T-helper 17 cell (primary cell): ENCODE results near the gene ADTRP. TPM values are rescaled to one million over a fixed set of nuclear protein-coding genes. Genes with fewer than 3 reads are reported as not detected.
"Not testable (repeated sequence)": the region's sequence is repeated elsewhere in the genome, so short reads cannot be mapped to it uniquely, and the experiment has no call there.

Experiments
- ATAC-seq: fragments of 150-1000 bp; cut with Tn5 transposase; 2 replicates; pipeline ENCODE4 v1.10.0; 2021; ENCODE audit warnings: mild to moderate bottlenecking, moderate library complexity
- DNase-seq, 3 donors: peaks; one replicate each; pipeline versions ENCODE4 v3.0.0 to v3.0.0-alpha.2; 2020 to 2021
- H3K9me3 ChIP-seq: one replicate; pipeline ENCODE4 v1.7.0; 2013; ENCODE audit warnings: low read length, mild to moderate bottlenecking; ENCODE audit not compliant: control insufficient read depth, poor library complexity, severe bottlenecking
- H3K27ac Mint-ChIP-seq: one replicate; pipeline ENCODE4 v1.8.0; 2022; ENCODE audit warnings: mild to moderate bottlenecking, moderate library complexity, mixed read lengths
- H3K27me3 Mint-ChIP-seq: one replicate; pipeline ENCODE4 v1.8.0; 2022; ENCODE audit warnings: mixed read lengths
- H3K36me3 Mint-ChIP-seq: one replicate; pipeline ENCODE4 v1.8.0; 2022; ENCODE audit warnings: low read depth, mixed read lengths
- H3K4me1 Mint-ChIP-seq: one replicate; pipeline ENCODE4 v1.8.0; 2022; ENCODE audit warnings: mild to moderate bottlenecking, mixed read lengths
- H3K4me3 Mint-ChIP-seq: one replicate; pipeline ENCODE4 v1.8.0; 2022; ENCODE audit warnings: mild to moderate bottlenecking, moderate library complexity, mixed read lengths
- total RNA-seq, 4 donors: library from RNA in 2 of 4; stranded (reverse) in 2 of 4; gene quantifications; one replicate each; pipeline ENCODE4 v1.2.3 and lab custom pipeline; 2022 to 2026

ADTRP gene
- total RNA-seq, 2 donors from 2014 or later = 24.6 to 43.4 TPM

DNA sequence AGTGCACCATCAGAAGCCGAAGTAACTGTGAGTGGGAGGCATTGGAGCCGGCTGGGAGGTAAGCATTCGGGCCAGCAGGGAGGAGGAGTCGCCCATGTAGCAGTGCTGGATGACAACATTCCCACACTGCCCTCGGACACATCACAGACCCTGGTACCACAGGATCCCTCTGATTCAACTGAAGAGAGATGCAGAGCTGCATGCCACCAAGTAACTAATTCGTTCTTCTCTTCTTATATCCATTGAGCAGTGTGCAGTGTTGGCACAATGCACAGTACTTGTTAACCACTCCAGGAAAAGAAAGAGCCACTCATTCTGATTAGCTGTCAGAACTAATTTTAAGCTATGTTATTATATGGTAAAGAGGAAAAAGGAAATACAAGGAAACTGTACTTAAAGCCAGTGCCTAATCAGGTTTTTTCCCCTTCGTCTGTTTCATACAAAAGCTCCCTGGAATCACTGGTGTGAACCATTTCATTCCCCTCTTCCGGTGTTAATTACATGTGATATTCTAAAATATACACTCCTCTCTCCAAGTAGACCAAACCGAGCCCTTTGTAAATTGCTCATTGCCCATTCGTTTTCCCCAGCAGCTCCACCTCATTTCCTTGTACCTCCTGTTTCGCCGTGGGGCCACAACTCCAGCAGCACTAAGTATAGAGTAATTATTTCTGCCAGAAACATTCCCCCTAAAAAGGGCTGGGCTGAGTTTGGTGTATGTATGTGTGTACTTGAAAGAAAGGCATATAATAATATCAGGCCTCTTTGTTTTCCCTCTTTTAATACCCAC lies 32.4 kb upstream of the ADTRP start:
- Mint-ChIP-seq H3K4me3 (no peak overlapping the region), H3K4me1 (peaks cover 9% of the 10 kb centered on the region), H3K27me3 (peaks cover 11% of the 10 kb centered on the region), H3K36me3 (no peaks in the 10 kb centered on the region), H3K27ac (no peak overlapping the region)
- H3K9me3 ChIP-seq = no peaks in the 10 kb centered on the region
- DNase-seq = no peak
- ATAC-seq = no peak

DNA sequence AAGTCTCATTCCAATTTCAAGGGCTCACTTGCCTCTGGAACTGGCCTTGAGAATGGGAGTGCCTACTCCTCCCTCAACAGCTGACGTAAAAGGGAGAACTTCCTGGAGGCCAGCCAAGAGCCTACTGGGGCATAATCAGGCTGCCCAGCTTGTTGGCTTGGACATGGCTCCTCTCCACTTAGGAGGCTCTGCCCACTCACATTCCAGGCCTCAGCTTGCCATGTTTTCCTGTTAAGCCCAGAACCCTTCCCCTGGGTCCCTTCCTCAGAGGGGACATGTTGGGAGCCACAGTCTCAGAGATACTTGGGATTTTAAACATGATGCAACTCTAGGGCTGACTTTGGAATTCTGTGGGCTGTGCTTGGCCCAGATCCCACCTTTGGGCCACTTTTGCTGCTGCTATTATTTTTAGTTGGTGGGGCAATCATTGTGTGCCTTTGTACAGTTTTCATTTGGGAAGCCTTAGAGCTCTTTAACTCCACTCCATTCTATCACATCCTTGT lies 31.5 kb upstream of the ADTRP start:
- DNase-seq (no peak), ATAC-seq (no peak)
- H3K27ac Mint-ChIP-seq = no peak overlapping the region
- H3K9me3 ChIP-seq = no peaks in the 10 kb centered on the region
- no peak overlapping the region for H3K4me3 Mint-ChIP-seq
- peaks cover 19% of the 10 kb centered on the region for H3K27me3 Mint-ChIP-seq
- H3K4me1 Mint-ChIP-seq = peaks cover 9% of the 10 kb centered on the region
- H3K36me3 Mint-ChIP-seq = no peaks in the 10 kb centered on the region

DNA sequence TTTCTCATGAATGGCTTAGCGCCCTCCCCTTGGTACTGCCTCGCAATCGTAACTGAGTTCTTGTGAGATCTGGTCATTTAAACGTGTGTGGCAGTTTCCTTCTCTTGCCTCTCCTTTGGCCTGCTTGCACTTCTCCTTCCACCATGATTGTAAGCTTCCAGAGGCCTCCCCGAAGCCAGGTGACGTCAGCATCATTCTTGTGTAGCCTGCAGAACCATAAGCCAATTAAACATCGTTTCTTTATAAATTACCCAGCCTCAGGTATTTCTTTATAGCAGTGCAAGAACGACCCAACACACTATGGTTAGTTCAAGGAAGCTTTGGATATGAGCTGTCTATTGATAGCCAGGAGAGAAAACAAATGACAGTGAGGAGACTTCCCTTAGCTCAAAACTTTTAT lies 29.5 kb upstream of the ADTRP start:
- ATAC-seq (no peak), DNase-seq (no peak)
- H3K9me3 ChIP-seq = no peaks in the 10 kb centered on the region
- Mint-ChIP-seq H3K27me3 (peaks cover 28% of the 10 kb centered on the region), H3K27ac (no peak overlapping the region), H3K4me1 (peaks cover 9% of the 10 kb centered on the region), H3K36me3 (no peaks in the 10 kb centered on the region), H3K4me3 (no peak overlapping the region)

DNA sequence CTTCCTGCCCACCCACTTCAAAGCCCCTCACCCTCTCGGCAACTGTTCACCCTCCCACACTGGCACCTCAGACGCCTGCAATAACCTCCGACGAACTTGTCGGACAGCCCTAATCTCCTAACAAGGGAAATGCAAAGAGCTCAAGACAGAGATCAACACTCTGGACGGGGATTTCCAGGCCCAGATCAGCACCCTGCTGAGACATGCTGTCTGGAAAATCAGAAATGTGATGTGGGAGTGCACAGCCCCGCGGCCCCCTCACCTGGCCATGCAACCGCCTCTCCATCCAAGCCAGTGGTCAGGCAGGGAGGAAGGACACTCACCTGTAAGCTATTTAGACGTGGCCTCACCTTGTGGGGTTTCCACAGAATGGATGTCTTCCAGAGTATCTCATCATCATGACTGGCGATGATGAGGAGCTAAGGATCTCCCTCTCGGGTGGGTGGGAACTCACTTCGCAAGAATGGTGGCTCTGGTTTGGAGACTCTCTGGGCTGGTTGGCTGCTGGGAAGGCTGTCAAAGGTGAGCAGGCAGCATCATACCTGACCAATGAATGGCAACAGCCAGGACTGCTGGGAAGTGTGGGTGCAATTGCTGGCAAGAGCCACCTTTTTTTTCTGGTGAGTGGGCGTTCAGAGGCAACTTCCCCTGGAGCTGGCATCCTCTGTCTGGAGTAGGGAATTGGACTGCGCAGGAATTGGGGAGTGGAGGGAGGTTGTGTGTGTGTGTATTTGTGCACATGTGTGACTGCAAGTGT lies 28.1 kb upstream of the ADTRP start:
- ATAC-seq (peak; percentile 84), DNase-seq (no peak)
- no peaks in the 10 kb centered on the region for H3K9me3 ChIP-seq
- H3K4me3 Mint-ChIP-seq = peak overlapping the region; percentile 50
- peak overlapping the region; percentile 37 for H3K27ac Mint-ChIP-seq
- peaks cover 28% of the 10 kb centered on the region for H3K27me3 Mint-ChIP-seq
- peaks cover 7% of the 10 kb centered on the region for H3K4me1 Mint-ChIP-seq
- no peaks in the 10 kb centered on the region for H3K36me3 Mint-ChIP-seq

DNA sequence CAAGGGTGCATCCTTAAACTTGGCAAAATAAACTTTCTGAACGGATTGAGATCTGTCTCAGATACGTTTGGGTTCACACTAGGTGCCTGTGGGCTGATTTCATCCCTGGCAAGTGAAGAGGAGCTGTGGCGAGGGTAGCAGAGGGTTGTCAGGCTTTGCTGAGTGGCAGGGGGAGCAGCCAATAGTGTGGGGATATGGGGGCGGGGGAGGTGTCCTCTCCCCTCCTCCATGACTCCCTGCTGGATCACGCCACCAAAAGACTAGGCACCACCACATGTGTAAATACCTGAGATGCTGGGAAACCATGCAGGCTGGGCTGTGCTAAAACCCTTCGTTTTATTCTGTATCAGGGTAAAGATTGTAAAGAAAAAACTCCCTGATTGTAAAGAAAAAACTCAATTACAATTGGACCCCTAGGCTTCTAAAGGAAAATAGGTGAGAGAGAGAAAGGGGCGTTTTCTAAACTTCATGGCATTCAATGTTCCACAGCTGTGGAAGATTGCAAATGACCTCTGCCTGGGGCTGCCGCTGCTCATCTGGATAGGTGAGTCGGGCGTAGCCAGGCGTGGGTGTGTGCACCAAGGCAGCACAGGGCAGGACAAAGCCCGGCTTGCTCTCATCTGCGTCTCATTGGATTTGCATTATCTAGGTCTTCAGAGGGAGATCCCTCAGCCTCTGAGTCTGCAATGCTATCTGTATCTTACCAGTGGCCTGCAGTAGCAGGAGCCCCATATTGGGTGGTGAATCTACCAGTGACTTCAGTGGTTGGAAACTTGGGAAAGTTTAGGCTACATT lies 26.9 kb upstream of the ADTRP start:
- H3K36me3 Mint-ChIP-seq = no peaks in the 10 kb centered on the region
- DNase-seq (no peak), ATAC-seq (no peak)
- H3K4me3 Mint-ChIP-seq = no peak overlapping the region
- H3K9me3 ChIP-seq = no peaks in the 10 kb centered on the region
- peaks cover 7% of the 10 kb centered on the region for H3K4me1 Mint-ChIP-seq
- H3K27ac Mint-ChIP-seq = peak overlapping the region; percentile 37
- peaks cover 28% of the 10 kb centered on the region for H3K27me3 Mint-ChIP-seq

DNA sequence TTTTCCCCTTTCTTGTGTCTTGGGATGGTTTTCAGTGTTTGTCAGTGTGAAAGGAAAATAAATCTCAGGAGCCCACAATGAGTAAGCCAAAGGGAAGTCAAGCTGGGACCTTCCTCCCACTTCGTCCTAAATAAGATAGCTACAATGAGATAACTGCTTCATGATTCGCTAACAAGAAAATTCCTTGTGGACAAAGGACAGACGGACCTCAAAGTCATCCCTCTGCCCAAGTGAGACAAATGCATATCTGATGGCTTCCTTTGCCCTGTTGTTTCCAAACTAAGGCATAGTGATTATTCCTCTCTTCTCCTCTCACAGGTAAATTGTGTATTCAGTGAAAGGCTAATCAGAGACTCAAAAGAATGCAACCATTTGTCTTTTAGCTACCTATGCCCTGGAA lies 26.1 kb upstream of the ADTRP start:
- no peak for ATAC-seq
- peaks cover 7% of the 10 kb centered on the region for H3K4me1 Mint-ChIP-seq
- H3K27ac Mint-ChIP-seq = no peak overlapping the region
- no peak for DNase-seq
- no peaks in the 10 kb centered on the region for H3K9me3 ChIP-seq
- no peak overlapping the region for H3K4me3 Mint-ChIP-seq
- H3K36me3 Mint-ChIP-seq = no peaks in the 10 kb centered on the region
- peaks cover 28% of the 10 kb centered on the region for H3K27me3 Mint-ChIP-seq

DNA sequence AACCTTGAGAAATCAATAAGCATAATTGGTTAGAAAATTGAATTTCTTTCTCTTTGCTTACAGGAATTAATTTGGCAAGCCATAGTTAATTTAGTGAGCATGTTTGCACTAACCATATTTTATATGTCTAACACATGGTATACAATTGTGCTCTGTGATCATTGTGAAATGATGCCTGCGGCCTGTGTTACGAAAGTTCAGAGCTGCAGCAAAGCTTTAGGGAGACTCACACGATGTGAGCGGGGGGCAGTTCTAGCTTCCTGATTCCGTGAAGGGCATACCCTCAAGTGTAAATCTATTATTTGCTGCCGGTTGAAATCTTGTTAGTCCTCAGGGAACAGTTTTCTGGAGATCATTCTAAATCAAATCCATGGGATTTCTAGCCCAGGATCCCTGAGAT lies 25.5 kb upstream of the ADTRP start:
- no peaks in the 10 kb centered on the region for H3K9me3 ChIP-seq
- Mint-ChIP-seq H3K27me3 (peaks cover 28% of the 10 kb centered on the region), H3K27ac (no peak overlapping the region), H3K4me1 (peaks cover 7% of the 10 kb centered on the region), H3K36me3 (no peaks in the 10 kb centered on the region), H3K4me3 (no peak overlapping the region)
- no peak for ATAC-seq
- DNase-seq = no peak

DNA sequence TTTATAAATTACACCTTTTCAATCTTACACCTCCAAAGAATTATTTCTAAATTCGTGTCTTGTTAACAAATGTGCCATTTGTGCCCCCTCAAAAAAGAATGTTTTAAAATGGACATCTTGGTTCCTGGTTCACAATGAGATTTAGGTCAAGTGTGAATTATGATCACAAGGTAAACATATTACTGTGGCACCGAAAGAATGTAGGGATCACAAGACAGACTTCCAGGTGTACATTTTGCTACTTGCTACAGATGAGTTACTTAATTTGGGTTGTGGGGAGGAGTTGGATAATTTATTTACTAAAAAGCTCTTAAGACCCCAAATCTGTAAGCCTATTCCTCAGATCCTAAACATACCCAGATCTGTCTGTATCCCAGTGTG lies 25.0 kb upstream of the ADTRP start:
- Mint-ChIP-seq H3K27ac (no peak overlapping the region), H3K4me3 (no peak overlapping the region), H3K4me1 (peaks cover 7% of the 10 kb centered on the region), H3K27me3 (peaks cover 28% of the 10 kb centered on the region), H3K36me3 (no peaks in the 10 kb centered on the region)
- H3K9me3 ChIP-seq = no peaks in the 10 kb centered on the region
- ATAC-seq = no peak
- DNase-seq = no peak

DNA sequence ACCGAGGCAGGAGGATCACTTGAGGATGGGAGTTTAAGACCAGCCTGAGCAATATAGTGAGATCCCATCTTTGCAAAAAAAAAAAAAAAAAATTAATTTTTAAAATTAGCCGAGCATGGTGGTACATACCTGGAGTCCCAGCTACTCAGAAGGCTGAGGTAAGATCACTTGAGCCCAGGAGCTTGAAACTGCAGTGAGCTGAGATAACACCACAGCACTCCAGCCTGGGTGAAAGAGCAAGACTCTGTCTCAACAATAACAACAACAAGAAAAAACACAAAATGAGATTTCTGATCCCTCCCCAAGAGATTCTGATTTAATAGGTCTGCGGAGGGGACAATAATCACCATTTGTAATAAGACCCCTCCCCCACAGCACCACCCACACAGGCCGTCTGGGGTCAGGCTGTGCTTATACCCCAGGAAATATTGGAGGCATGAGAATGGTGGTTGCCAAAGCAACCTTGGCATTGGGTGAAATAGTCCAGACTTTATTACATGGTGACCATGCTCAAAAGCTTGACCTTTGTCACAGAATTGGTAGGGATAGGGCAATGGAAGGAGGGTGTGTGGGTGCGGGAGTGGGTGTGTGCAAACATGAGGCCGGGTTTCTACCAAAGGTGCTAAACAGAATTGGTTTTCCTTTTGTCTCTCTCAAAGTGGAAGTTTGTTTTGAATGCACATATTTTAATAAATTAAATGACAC lies 24.4 kb upstream of the ADTRP start:
- peaks cover 7% of the 10 kb centered on the region for H3K4me1 Mint-ChIP-seq
- no peak for DNase-seq
- H3K9me3 ChIP-seq = no peaks in the 10 kb centered on the region
- peaks cover 28% of the 10 kb centered on the region for H3K27me3 Mint-ChIP-seq
- no peak overlapping the region for H3K27ac Mint-ChIP-seq
- no peaks in the 10 kb centered on the region for H3K36me3 Mint-ChIP-seq
- no peak for ATAC-seq
- H3K4me3 Mint-ChIP-seq = no peak overlapping the region

DNA sequence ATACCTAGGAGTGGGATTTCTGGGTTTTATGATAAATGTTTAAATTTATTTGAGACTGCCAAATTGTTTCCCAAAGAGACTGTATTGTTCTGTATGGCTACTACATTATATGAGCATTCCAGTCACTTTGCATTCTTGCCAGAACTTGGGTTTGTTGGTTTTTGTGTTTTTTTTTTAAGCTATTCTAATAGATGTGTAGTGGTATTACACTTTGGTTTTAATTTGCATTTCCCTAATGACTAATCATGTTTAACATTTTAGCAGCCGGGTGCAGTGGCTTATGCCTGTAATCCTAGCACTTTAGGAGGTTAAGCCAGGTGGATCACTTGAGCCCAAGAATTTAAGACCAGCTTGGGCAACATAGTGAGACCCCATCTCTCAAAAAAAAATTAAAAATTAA lies 21.9 kb upstream of the ADTRP start:
- H3K9me3 ChIP-seq, H3K4me1 Mint-ChIP-seq, H3K27ac Mint-ChIP-seq, ATAC-seq, H3K36me3 Mint-ChIP-seq, DNase-seq, H3K4me3 Mint-ChIP-seq: not testable (repeated sequence)
- peaks cover 13% of the 10 kb centered on the region for H3K27me3 Mint-ChIP-seq

DNA sequence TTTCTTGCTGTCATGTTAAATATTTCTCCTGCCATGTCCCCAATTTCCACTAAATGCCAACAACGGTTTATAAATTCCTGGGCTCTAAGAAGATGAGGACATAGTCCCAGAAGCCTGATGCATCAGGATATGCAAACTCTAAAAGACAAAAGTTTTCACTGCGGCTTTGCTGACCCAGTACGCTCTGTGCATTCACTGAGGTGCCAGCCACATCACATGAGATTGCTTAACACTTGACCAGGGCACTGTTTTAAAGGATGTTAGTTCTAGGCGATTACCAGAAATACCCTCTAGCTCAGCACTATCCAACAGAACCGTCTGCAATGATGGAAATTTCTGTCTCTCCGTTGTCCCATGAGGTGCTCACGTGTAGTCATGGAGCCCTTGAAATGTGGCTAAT lies 19.9 kb upstream of the ADTRP start:
- Mint-ChIP-seq H3K27ac (no peak overlapping the region), H3K4me1 (no peaks in the 10 kb centered on the region), H3K36me3 (no peaks in the 10 kb centered on the region), H3K4me3 (no peak overlapping the region), H3K27me3 (no peaks in the 10 kb centered on the region)
- ATAC-seq (no peak), DNase-seq (no peak)
- no peaks in the 10 kb centered on the region for H3K9me3 ChIP-seq

DNA sequence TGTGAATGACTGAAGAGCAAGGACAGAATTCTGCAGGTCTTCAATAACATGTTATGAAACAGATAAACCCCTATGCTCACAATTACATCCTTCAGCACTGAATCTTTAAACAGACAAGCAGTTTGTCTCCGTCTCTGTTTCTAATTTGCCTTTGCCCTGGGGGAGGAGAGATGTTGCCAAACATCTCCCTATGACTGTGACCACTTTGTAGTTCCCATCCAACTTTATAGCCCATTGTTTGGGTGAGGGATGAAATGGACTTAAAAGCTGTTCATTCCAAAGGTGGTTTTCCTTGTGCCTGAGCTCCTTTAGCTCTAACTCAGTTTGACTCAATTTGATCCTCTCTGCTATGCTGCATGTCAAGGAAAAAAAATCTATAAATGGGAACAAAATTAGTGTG lies 19.5 kb upstream of the ADTRP start:
- H3K9me3 ChIP-seq = no peaks in the 10 kb centered on the region
- H3K27ac Mint-ChIP-seq = no peak overlapping the region
- ATAC-seq = no peak

DNA sequence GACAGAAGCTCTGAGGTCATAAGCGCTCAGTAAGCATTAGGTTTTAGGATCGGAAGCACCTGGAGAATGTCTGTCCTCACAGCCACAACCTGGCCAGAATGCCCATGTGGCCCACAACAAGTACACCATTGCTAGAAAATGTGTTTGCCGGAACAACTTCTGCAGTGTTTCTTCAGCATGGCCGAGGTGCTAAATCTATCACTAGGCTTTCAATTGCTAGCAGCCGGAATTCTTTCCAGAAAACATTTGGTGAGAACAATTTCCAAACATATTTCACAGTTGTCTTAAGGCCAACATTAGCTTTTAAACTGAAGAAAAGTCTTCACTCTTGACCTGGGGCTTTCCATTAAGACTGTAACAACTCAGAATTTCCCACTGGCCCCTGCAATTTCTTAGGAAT lies 18.2 kb upstream of the ADTRP start:
- Mint-ChIP-seq H3K4me1 (no peaks in the 10 kb centered on the region), H3K36me3 (no peaks in the 10 kb centered on the region), H3K27me3 (no peaks in the 10 kb centered on the region), H3K27ac (no peak overlapping the region), H3K4me3 (no peak overlapping the region)
- H3K9me3 ChIP-seq = no peaks in the 10 kb centered on the region
- ATAC-seq = no peak
- no peak for DNase-seq

More for the DNA sequence above, 19.5 kb upstream of the ADTRP start:
- no peaks in the 10 kb centered on the region for H3K36me3 Mint-ChIP-seq
- no peak for DNase-seq
- no peak overlapping the region for H3K4me3 Mint-ChIP-seq
- no peaks in the 10 kb centered on the region for H3K4me1 Mint-ChIP-seq
- H3K27me3 Mint-ChIP-seq = no peaks in the 10 kb centered on the region
